ENCODE results near the gene TNS1. TPM values are rescaled to one million over a fixed set of nuclear protein-coding genes. Genes with fewer than 3 reads are reported as not detected.

The TNS1 gene
- total and polyA plus RNA-seq, 10 of the 15 experiments (the other 5 are each of a cell fraction or from before 2014, with no cell fraction given), result 0.05 to 0.44 TPM; not detected in 8

GRCh38 chr2:217953011-217953481 is 49.7 kb downstream of the TNS1 start:
- intact Hi-C loops (cut with micrococcal nuclease; ENCODE audit: unreplicated experiment), result no loop called here
- no peak for TF ChIP-seq POLR2A (IDR thresholded peaks at IDR 0.05; ENCODE audit: low read depth, low read length)
- no peak for TF ChIP-seq CEBPB (IDR thresholded peaks at IDR 0.05; ENCODE audit: borderline replicate concordance in 1 of 2, low read depth in 2 of 2, low read length in 2 of 2)
- no peak for TF ChIP-seq RELA (IDR thresholded peaks at IDR 0.05; ENCODE audit: borderline replicate concordance, partially characterized antibody)
- no peak for TF ChIP-seq NR2F1 (conservative IDR thresholded peaks at IDR 0.05)
- TF ChIP-seq TCF3 (IDR thresholded peaks at IDR 0.05; ENCODE audit: borderline replicate concordance, insufficient read depth, low read depth, low read length), result no peak
- no peak for TF ChIP-seq NFIC (IDR thresholded peaks at IDR 0.05; ENCODE audit: low read depth, low read length)
- no peak for TF ChIP-seq CUX1 (IDR thresholded peaks at IDR 0.05; ENCODE audit: insufficient replicate concordance, low read depth, low read length)
- TF ChIP-seq MEF2B (IDR thresholded peaks at IDR 0.05; ENCODE audit: partially characterized antibody, poor library complexity, severe bottlenecking), result no peak
- no peak for TF ChIP-seq SIN3A (IDR thresholded peaks at IDR 0.05; ENCODE audit: low read depth, low read length)
- TF ChIP-seq TARDBP (IDR thresholded peaks at IDR 0.05; ENCODE audit: borderline replicate concordance), result no peak
- no peak for TF ChIP-seq SKIL (IDR thresholded peaks at IDR 0.05; ENCODE audit: low read depth, poor library complexity, severe bottlenecking)
- no peak for TF ChIP-seq ELK1 (IDR thresholded peaks at IDR 0.05; ENCODE audit: low read depth, low read length)
- TF ChIP-seq NFYA (IDR thresholded peaks at IDR 0.05; ENCODE audit: borderline replicate concordance, low read depth, low read length), result no peak
- TF ChIP-seq MTA3 (IDR thresholded peaks at IDR 0.05; ENCODE audit: borderline replicate concordance, low read length), result no peak
- SMC1A ChIA-PET (ENCODE audit: uncharacterized antibody, unreplicated experiment), result no interaction called here
- H4K20me1 ChIP-seq (ENCODE audit: control insufficient read depth, insufficient read depth), result no peaks in the 10 kb centered on the region
- in situ Hi-C loops (cut with MboI), result no loop called here
- no peak overlapping the region for H3K9ac ChIP-seq (ENCODE audit: control insufficient read depth, insufficient read depth, low read length)
- no peaks in the 10 kb centered on the region for H3K36me3 ChIP-seq (ENCODE audit: control insufficient read depth in 2 of 2, insufficient read depth in 2 of 2, low read length in 1 of 2)
- CTCF ChIA-PET, result no interaction called here
- no TSS peak for BruUV-seq (replicated peaks)
- no peak overlapping the region for H3K4me3 ChIP-seq
- no peaks in the 10 kb centered on the region for H3K4me1 ChIP-seq (ENCODE audit: control insufficient read depth, insufficient read depth, low read length)
- no peak overlapping the region for H3K4me2 ChIP-seq (ENCODE audit: control insufficient read depth, insufficient read depth)
- RAD21 ChIA-PET (ENCODE audit: unreplicated experiment), result no interaction called here
- no peaks in the 10 kb centered on the region for H3K9me3 ChIP-seq (replicated peaks; ENCODE audit: control insufficient read depth, insufficient read depth, low read length)
- peaks cover 4% of the 10 kb centered on the region in 2 experiments; a peak in 3 of 4 replicates for H3K27me3 ChIP-seq (replicated peaks in 1 of 2; ENCODE audit: control insufficient read depth in 2 of 2, insufficient read depth in 2 of 2, low read length in 1 of 2)
- FAIRE-seq (no peak), DNase-seq (ENCODE audit: low read depth, low spot score) (no peak), ATAC-seq (no peak)
- H3K79me2 ChIP-seq (ENCODE audit: control insufficient read depth, insufficient read depth, low read length), result no peaks in the 10 kb centered on the region
- POLR2A ChIA-PET, result no interaction called here
- no peak overlapping the region for H2AFZ ChIP-seq (ENCODE audit: control insufficient read depth, low read depth, low read length)
- WGBS (ENCODE audit: insufficient coverage, insufficient replicate concordance, low lambda C conversion rate, missing lambda C conversion rate), result 19% methylated on average over 7 of the region's 7 CpGs
- H3K27ac ChIP-seq (ENCODE audit: control insufficient read depth, insufficient read depth), result no peak overlapping the region
